GM15510 (cell line): ENCODE data around the gene ORM1.
"Not testable (repeated sequence)": the region's sequence is repeated elsewhere in the genome, so short reads cannot be mapped to it uniquely, and the experiment has no call there.

Experiments
- POLR2A ChIP-seq: IDR thresholded peaks from 3 replicates; pipeline ENCODE4 v1.6.1; 2011; ENCODE audit warnings: borderline replicate concordance; ENCODE audit not compliant: insufficient read length; ENCODE audit errors: extremely low read depth

ORM1 gene

DNA sequence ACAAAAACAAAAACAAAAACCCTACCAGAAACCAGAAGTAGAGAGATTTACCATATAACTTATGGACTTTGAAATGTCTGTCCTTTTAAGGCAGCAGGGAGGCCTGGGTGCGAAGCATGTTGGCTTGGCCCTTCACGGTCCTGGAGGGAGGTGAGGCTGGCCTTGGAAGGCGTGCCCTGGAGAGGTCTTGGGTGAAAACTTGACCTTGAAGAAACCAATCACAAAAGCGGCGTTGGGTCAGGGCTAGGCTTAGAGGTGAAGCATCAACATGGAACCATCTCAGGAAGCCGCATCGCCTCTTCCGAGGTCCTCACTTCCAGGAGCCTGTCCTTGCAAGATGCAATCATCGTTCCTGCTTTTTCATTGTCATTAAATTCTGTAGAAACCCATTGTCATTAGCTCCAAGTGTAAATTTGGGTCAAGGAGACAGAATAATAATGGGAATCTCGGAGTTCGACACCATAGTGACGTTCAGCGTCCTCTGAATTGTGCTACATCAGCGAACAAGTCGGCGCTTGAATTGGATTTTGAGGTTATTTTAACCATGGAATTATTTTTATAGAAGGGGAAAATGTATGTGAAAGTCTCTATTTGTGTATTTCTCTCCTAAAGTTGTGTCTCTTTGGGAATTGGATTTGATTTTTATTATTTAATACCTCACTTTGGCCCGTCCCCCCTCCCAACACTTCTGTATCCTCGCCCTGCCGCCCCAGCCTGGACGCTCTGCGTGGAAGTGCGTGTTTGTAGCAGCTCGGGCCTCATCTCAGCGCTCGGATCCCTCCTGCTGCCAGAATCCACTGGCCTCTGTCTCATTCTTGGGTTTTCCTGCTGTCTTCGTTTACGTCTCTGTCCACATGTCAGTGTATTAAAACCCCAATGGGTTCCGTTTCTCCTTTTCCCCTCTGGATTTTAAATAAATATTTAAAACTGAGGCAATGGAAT, 11.1 kb upstream of the ORM1 start:
- no peak for TF ChIP-seq POLR2A

GRCh38 chr9:114312513-114312875, 10.4 kb upstream of the ORM1 start:
- no peak for TF ChIP-seq POLR2A

GRCh38 chr9:114313186-114313585, 9.7 kb upstream of the ORM1 start:
- TF ChIP-seq POLR2A, result no peak

DNA sequence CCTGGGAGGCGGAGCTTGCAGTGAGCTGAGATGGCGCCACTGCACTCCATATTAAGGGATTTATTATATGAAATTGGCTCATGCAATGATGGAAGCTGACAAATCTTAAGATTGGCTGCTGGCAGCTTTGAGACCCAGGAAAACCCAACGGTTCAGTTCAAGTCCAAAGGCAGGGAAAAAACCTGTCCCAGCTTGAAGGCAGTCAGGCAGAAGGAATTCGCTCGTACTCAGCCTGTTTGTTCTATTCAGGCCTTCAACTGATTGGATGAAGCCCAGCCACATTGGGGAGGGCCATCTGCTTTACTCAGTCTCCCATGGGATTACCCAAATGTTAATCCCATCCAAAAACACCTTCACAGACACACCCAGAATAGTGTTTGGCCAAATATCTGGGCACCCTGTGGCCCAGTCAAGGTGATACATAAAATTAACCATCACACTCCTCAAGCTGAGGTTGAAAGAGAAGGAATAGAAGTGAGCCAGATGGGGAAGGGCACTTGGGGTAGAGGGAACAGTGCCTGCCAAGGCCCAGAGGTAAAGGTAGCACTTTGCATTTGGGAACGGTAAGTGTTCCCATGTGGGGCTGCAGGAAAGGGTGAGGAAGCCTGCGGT, 8.5 kb upstream of the ORM1 start:
- TF ChIP-seq POLR2A, result no peak

GRCh38 chr9:114314881-114315722, 7.8 kb upstream of the ORM1 start:
- no peak for TF ChIP-seq POLR2A

GRCh38 chr9:114315723-114316363, 7.1 kb upstream of the ORM1 start:
- TF ChIP-seq POLR2A, result no peak

DNA sequence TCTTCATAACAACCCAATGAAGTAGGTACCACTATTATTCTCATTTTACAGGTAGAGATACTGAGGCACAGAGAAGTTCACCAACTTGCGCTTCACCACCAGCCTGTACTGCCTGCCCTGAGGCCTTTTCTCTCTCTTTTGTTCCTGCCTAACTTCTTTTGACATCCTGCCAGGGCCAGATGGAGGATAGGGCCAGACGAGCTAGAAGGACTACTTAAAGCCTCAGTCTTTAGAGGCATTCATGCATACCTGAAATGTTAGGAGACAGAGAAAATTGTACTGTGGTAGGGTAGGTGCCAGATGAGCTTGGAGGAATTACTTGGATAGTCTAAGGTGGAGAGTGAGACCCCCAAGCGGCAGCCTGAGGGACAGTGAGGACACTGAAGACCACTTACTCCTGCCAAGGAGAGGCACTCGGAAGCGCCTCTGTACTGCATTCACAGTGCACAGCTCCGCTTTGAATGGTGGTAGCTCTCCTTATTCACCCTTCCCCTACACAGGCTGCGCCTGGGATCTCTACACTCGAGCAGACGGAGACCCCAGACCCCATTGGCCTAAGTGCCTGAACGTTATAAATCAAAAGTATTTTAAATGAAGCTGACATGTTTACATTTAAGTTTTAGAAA, 6.2 kb upstream of the ORM1 start:
- TF ChIP-seq POLR2A, result no peak

DNA sequence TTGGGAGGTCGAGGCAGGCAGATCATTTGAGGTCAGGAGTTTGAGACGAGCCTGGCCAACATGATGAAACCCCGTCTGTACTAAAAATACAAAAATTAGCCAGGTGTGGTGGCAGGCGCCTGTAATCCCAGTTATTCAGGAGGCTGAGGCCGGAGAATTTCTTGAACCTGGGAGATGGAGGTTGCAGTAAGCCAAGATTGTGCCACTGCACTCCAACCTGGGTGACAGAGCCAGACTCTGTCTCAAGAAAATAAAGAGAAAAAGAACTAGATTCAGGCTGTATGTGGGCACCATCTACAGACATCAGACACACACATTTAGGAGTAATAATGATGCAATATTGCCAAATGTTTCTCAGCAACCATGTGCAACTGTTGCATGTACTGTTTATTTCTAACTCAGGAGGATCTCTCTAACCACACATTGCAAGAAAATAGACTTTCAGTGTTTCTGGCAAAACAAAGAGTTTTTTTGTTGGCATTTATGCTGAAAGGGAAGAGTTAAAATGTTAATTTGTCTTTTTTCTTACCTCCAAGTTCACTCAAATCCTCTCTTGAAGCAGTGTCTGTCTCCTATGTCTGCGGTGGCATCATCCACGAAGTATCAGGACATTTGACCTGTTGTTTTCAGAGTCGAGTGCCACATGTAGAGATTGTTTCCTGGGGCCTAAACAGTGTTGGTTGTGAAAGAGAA, 5.1 kb upstream of the ORM1 start:
- TF ChIP-seq POLR2A, result no peak

- no peak for TF ChIP-seq POLR2A
Measured at GRCh38 chr9:114318416-114318815, 4.5 kb upstream of the ORM1 start.

GRCh38 chr9:114319147-114319546, 3.8 kb upstream of the ORM1 start:
- TF ChIP-seq POLR2A, result no peak

GRCh38 chr9:114321759-114322158, 1.1 kb upstream of the ORM1 start:
- TF ChIP-seq POLR2A, result no peak

DNA sequence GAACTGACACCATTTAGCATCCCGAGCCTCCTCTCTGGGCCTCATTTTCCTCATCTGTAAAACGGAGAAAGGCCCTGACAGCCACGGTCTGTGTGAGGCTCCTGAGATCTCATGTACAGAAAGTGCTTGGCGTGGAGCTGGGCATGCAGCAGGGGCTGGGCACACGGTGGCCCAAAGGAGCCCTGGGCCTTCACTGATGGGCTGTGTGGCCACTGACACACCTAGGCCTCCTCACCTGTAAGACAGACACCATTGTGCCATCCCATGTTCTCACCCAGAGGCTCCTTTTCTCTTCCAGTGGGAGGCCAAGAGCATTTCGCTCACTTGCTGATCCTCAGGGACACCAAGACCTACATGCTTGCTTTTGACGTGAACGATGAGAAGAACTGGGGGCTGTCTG, 1.6 kb downstream of the ORM1 start:
- no peak for TF ChIP-seq POLR2A

DNA sequence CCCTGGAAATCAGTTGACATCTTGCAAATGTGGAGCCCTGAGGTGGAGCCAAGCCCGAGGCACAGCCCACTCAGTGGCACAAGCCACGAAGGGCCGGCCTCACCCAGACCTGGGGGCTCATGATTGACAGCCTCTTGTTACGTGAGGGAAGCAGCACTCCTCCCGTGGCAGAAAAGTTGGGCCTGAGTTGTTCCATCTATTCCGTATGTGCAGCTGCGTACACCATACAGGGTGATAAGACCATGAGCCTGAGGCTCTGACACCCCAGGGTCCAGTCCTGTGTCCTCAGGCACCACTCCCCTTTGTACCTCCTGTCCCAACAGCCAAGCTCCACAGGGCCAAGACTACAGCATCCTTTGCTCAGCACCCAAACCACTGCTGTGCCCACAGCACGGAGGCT, 4.9 kb downstream of the ORM1 start:
- TF ChIP-seq POLR2A, result no peak

DNA sequence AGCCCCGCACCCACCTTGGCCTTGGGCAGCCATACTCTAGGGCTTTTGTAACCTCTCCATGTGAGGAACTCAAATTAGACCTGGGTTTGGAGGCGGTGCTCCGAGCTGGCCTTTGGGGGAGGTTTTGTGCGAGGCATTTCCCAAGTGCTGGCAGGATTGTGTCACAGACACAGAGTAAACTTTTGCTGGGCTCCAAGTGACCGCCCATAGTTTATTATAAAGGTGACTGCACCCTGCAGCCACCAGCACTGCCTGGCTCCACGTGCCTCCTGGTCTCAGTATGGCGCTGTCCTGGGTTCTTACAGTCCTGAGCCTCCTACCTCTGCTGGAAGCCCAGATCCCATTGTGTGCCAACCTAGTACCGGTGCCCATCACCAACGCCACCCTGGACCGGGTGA, 6.7 kb downstream of the ORM1 start, which contains the start of gene ORM2:
TSS of gene ORM2 (plus strand) at position 245 of the 398 bp plus-strand sequence. CDS start at position 281, 36 bp downstream.
- not testable (repeated sequence) for TF ChIP-seq POLR2A

GRCh38 chr9:114330636-114331035, 7.7 kb downstream of the ORM1 start:
- no peak for TF ChIP-seq POLR2A

DNA sequence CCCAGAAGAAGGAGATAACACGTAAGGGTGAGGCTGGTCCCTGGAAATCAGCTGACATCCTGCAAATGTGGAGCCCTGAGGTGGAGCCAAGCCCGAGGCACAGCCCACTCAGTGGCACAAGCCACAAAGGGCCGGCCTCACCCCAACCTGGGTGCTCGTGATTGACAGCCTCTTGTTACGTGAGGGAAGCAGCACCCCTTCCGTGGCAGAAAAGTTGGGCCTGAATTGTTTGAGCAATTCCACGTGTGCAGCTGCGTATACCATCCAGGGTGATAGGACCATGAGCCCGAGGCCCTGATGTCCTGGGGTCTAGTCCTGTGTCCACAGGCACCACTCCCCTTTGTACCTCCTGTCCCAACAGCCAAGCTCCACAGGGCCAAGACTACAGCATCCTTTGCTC, 11.6 kb downstream of the ORM1 start:
- no peak for TF ChIP-seq POLR2A
